Astrocyte (in vitro differentiated cells and primary cell): ENCODE results near the gene ZMYND8. TPM values are rescaled to one million over a fixed set of nuclear protein-coding genes. Genes with fewer than 3 reads are reported as not detected.

Experiments used
- DNase-seq: peaks from one replicate; pipeline ENCODE4 v3.0.0-alpha.2; 2010; ENCODE audit warnings: low read depth
- FAIRE-seq: peaks from 2 replicates; lab custom pipeline; 2011; peaks lifted over from hg19 to GRCh38; lab: Jason Lieb, UNC
- H2AFZ ChIP-seq: 2 replicates; pipeline ENCODE4 v1.6.0; 2012; ENCODE audit warnings: low read depth, low read length, inconsistent platforms
- H3K27ac ChIP-seq: 2 replicates; pipeline ENCODE4 v1.5.1; 2011; ENCODE audit warnings: low read depth, low read length, inconsistent platforms
- H3K27me3 ChIP-seq: 2 replicates; pipeline ENCODE4 v1.6.0; 2011; ENCODE audit warnings: low read length, inconsistent platforms; ENCODE audit not compliant: insufficient read depth
- H3K36me3 ChIP-seq: 2 replicates; pipeline ENCODE4 v1.5.1; 2011; ENCODE audit warnings: low read length, inconsistent platforms; ENCODE audit not compliant: insufficient read depth
- H3K4me1 ChIP-seq: 2 replicates; pipeline ENCODE4 v1.5.1; 2011; ENCODE audit warnings: low read length, inconsistent platforms; ENCODE audit not compliant: insufficient read depth
- H3K4me2 ChIP-seq: 2 replicates; pipeline ENCODE4 v1.6.0; 2012; ENCODE audit warnings: low read length, inconsistent platforms
- H3K4me3 ChIP-seq: 2 replicates; pipeline ENCODE4 v1.5.1; 2011; ENCODE audit warnings: low read depth, mild to moderate bottlenecking, low read length, inconsistent platforms; ENCODE audit not compliant: insufficient read depth
- H3K79me2 ChIP-seq: 2 replicates; pipeline ENCODE4 v1.6.0; 2012; ENCODE audit warnings: mild to moderate bottlenecking, low read length, inconsistent platforms; ENCODE audit not compliant: insufficient read depth
- H3K9ac ChIP-seq: 2 replicates; pipeline ENCODE4 v1.6.0; 2012; ENCODE audit warnings: mild to moderate bottlenecking, low read length, inconsistent platforms
- H3K9me3 ChIP-seq: 2 replicates; pipeline ENCODE4 v1.5.1; 2012; ENCODE audit warnings: low read depth, mild to moderate bottlenecking, low read length, inconsistent platforms; ENCODE audit not compliant: insufficient read depth
- H4K20me1 ChIP-seq: 2 replicates; pipeline ENCODE4 v1.6.0; 2012; ENCODE audit warnings: low read length, inconsistent platforms; ENCODE audit not compliant: insufficient read depth
- H3K27ac Mint-ChIP-seq: one replicate; pipeline ENCODE4 v1.8.0; 2021; ENCODE audit warnings: mild to moderate bottlenecking, mixed read lengths; ENCODE audit not compliant: unreplicated experiment
- H3K27me3 Mint-ChIP-seq: one replicate; pipeline ENCODE4 v1.8.0; 2021; ENCODE audit warnings: low read depth, mixed read lengths; ENCODE audit not compliant: unreplicated experiment
- H3K36me3 Mint-ChIP-seq: one replicate; pipeline ENCODE4 v1.8.0; 2021; ENCODE audit warnings: low read depth, mixed read lengths; ENCODE audit not compliant: unreplicated experiment
- H3K4me1 Mint-ChIP-seq: one replicate; pipeline ENCODE4 v1.8.0; 2021; ENCODE audit warnings: low read depth, mixed read lengths; ENCODE audit not compliant: unreplicated experiment
- H3K4me3 Mint-ChIP-seq: one replicate; pipeline ENCODE4 v1.8.0; 2021; ENCODE audit warnings: mild to moderate bottlenecking, moderate library complexity, mixed read lengths; ENCODE audit not compliant: unreplicated experiment
- H3K9me3 Mint-ChIP-seq: one replicate; pipeline ENCODE4 v1.8.0; 2021; ENCODE audit warnings: mild to moderate bottlenecking, mixed read lengths; ENCODE audit not compliant: unreplicated experiment
- CTCF ChIP-seq: IDR thresholded peaks from 2 replicates; pipeline ENCODE4 v1.5.1; 2011; ENCODE audit warnings: low read depth, mild to moderate bottlenecking, inconsistent platforms, low read length, moderate library complexity; ENCODE audit not compliant: insufficient read depth
- EZH2 ChIP-seq: IDR thresholded peaks from 2 replicates; pipeline ENCODE4 v1.6.1; 2012; ENCODE audit warnings: mild to moderate bottlenecking, low read length, inconsistent platforms; ENCODE audit not compliant: insufficient read depth
- total RNA-seq: library from RNA; stranded (reverse); gene quantifications from 2 replicates; pipeline ENCODE4 v1.2.1, GENCODE V29; 2021

The ZMYND8 gene
- total RNA-seq, 1 donor from 2014 or later, result 45.8 TPM

- H4K20me1 ChIP-seq, result no peaks in the 10 kb centered on the region
- no peak for DNase-seq
- H3K4me2 ChIP-seq, result no peak overlapping the region
- H3K4me3 Mint-ChIP-seq, result no peak overlapping the region
- H3K4me1 Mint-ChIP-seq, result peaks cover 14% of the 10 kb centered on the region
- TF ChIP-seq CTCF (no peak), EZH2 (no peak)
- H3K27ac Mint-ChIP-seq, result peak overlapping the region; percentile 59
- H2AFZ ChIP-seq, result no peak overlapping the region
- peaks cover 31% of the 10 kb centered on the region for H3K36me3 Mint-ChIP-seq
- H3K27me3 ChIP-seq, result no peaks in the 10 kb centered on the region
- H3K79me2 ChIP-seq, result peaks cover 53% of the 10 kb centered on the region
- no peak overlapping the region for H3K9ac ChIP-seq
- no peaks in the 10 kb centered on the region for H3K27me3 Mint-ChIP-seq
- no peaks in the 10 kb centered on the region for H3K9me3 ChIP-seq
- no peak overlapping the region for H3K27ac ChIP-seq
- H3K36me3 ChIP-seq, result peaks cover 9% of the 10 kb centered on the region
- peaks cover 4% of the 10 kb centered on the region for H3K4me1 ChIP-seq
- FAIRE-seq, result no peak
- no peak overlapping the region for H3K4me3 ChIP-seq
- no peaks in the 10 kb centered on the region for H3K9me3 Mint-ChIP-seq
These were observed 49.6 kb downstream of the ZMYND8 start for GRCh38 chr20:47306755-47307370.

- H4K20me1 ChIP-seq, result no peaks in the 10 kb centered on the region
- H3K27me3 ChIP-seq, result no peaks in the 10 kb centered on the region
- H3K4me2 ChIP-seq, result no peak overlapping the region
- TF ChIP-seq EZH2, result no peak
- TF ChIP-seq CTCF, result no peak
- Mint-ChIP-seq H3K9me3 (no peaks in the 10 kb centered on the region), H3K4me3 (no peak overlapping the region), H3K27ac (peak overlapping the region; percentile 34), H3K27me3 (no peaks in the 10 kb centered on the region), H3K4me1 (peaks cover 14% of the 10 kb centered on the region), H3K36me3 (peaks cover 30% of the 10 kb centered on the region)
- H2AFZ ChIP-seq, result no peak overlapping the region
- H3K27ac ChIP-seq, result no peak overlapping the region
- no peak for DNase-seq
- no peaks in the 10 kb centered on the region for H3K9me3 ChIP-seq
- peaks cover 7% of the 10 kb centered on the region for H3K36me3 ChIP-seq
- peaks cover 4% of the 10 kb centered on the region for H3K4me1 ChIP-seq
- peaks cover 46% of the 10 kb centered on the region for H3K79me2 ChIP-seq
- no peak overlapping the region for H3K9ac ChIP-seq
- no peak overlapping the region for H3K4me3 ChIP-seq
- FAIRE-seq, result no peak
These were observed 50.4 kb downstream of the ZMYND8 start for GRCh38 chr20:47306095-47306494.

GRCh38 chr20:47305667-47306066 is 50.8 kb downstream of the ZMYND8 start:
- H3K36me3 Mint-ChIP-seq, result peaks cover 26% of the 10 kb centered on the region
- H3K4me2 ChIP-seq, result no peak overlapping the region
- no peak overlapping the region for H3K4me3 Mint-ChIP-seq
- H3K9me3 Mint-ChIP-seq, result no peaks in the 10 kb centered on the region
- no peak overlapping the region for H3K4me3 ChIP-seq
- DNase-seq (no peak), FAIRE-seq (no peak)
- H3K79me2 ChIP-seq, result peaks cover 45% of the 10 kb centered on the region
- TF ChIP-seq CTCF (no peak), EZH2 (no peak)
- no peaks in the 10 kb centered on the region for H3K9me3 ChIP-seq
- no peak overlapping the region for H3K27ac ChIP-seq
- H3K27me3 Mint-ChIP-seq, result no peaks in the 10 kb centered on the region
- no peak overlapping the region for H2AFZ ChIP-seq
- H3K27me3 ChIP-seq, result no peaks in the 10 kb centered on the region
- H3K4me1 ChIP-seq, result peaks cover 4% of the 10 kb centered on the region
- no peak overlapping the region for H3K27ac Mint-ChIP-seq
- H3K9ac ChIP-seq, result no peak overlapping the region
- no peaks in the 10 kb centered on the region for H4K20me1 ChIP-seq
- H3K4me1 Mint-ChIP-seq, result peaks cover 10% of the 10 kb centered on the region
- H3K36me3 ChIP-seq, result peaks cover 5% of the 10 kb centered on the region
